ENCODE data around the gene FBN2.

DNA sequence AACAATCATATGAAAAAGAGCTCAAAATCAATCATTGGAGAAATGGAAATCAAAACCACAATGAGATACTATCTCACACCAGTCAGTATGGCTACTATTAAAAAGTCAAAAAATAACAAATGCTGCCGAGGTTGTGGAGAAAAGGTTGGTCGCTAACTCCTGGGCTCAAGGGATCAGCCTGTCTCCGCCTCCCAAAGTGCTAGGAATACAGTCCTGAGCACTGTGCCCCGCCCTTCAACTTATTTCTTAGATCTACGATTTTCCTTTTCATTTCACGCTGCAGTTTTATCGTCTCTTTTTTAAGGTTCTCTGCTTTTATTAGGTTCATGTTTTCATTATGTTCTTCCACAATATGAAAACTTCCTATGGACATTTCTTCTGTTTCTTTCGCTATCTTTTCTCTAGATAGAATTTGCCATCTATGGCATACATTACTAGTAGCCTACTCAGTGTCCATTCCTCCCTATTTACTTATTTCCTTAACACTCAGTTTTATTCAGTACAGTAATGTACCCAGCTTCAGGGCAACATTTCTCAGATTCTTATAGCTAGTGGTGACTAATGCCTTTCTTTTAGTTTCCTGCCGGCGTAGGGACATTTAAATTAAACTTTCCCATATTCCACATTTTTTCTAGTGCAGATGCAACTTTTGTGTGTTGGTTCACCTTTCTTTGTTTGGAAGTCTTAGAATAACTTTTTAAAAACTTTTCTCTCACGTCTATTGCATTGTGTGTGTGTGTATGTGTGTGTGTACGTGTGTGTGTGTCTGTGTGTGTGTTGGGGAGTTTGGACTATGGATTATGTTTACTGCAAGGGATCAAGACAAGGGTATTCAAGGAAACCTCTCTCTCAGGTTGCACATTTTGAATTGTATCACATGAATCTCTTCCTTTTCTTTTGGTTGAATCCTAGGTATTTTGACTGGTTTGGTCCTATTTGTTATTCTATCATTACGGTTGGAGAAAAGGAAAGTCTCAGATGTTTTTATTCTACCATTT lies 21.6 kb upstream of the FBN2 start:
- TF ChIP-seq, protein P1, sequence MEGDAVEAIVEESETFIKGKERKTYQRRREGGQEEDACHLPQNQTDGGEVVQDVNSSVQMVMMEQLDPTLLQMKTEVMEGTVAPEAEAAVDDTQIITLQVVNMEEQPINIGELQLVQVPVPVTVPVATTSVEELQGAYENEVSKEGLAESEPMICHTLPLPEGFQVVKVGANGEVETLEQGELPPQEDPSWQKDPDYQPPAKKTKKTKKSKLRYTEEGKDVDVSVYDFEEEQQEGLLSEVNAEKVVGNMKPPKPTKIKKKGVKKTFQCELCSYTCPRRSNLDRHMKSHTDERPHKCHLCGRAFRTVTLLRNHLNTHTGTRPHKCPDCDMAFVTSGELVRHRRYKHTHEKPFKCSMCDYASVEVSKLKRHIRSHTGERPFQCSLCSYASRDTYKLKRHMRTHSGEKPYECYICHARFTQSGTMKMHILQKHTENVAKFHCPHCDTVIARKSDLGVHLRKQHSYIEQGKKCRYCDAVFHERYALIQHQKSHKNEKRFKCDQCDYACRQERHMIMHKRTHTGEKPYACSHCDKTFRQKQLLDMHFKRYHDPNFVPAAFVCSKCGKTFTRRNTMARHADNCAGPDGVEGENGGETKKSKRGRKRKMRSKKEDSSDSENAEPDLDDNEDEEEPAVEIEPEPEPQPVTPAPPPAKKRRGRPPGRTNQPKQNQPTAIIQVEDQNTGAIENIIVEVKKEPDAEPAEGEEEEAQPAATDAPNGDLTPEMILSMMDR (conservative IDR thresholded peaks at IDR 0.05), result no peak
- no peak for TF ChIP-seq EZH2 (IDR thresholded peaks at IDR 0.05; ENCODE audit: low read depth)
